Endodermal cell (in vitro differentiated cells): ENCODE results near the gene KRT12. TPM values are rescaled to one million over a fixed set of nuclear protein-coding genes. Genes with fewer than 3 reads are reported as not detected.

Experiments
- DNase-seq: peaks from one replicate; pipeline ENCODE4 v3.0.0-alpha.2; 2017
- H3K27ac ChIP-seq: 2 replicates; pipeline ENCODE4 v1.5.1; 2013; ENCODE audit warnings: mild to moderate bottlenecking, low read depth, low read length, moderate library complexity
- H3K27me3 ChIP-seq: 2 replicates; pipeline ENCODE4 v1.6.1; 2013; ENCODE audit warnings: mild to moderate bottlenecking, low read length, moderate library complexity; ENCODE audit not compliant: insufficient read depth, control insufficient read depth, poor library complexity, severe bottlenecking
- H3K36me3 ChIP-seq: 2 replicates; pipeline ENCODE4 v1.7.0; 2013; ENCODE audit warnings: mild to moderate bottlenecking, low read length, moderate library complexity; ENCODE audit not compliant: control insufficient read depth, insufficient read depth
- H3K4me1 ChIP-seq: one replicate; pipeline ENCODE4 v1.7.0; 2013; ENCODE audit warnings: low read length; ENCODE audit not compliant: control insufficient read depth, insufficient read depth
- H3K4me3 ChIP-seq: 2 replicates; pipeline ENCODE4 v1.5.1; 2013; ENCODE audit warnings: mild to moderate bottlenecking, low read length, moderate library complexity
- H3K9ac ChIP-seq: 2 replicates; pipeline ENCODE4 v1.6.1; 2013; ENCODE audit warnings: mild to moderate bottlenecking, low read length, moderate library complexity; ENCODE audit not compliant: poor library complexity, severe bottlenecking; ENCODE audit errors: extremely low read depth
- H3K9me3 ChIP-seq: 2 replicates; pipeline ENCODE4 v1.6.1; 2013; ENCODE audit warnings: mild to moderate bottlenecking, low read length, moderate library complexity; ENCODE audit not compliant: control insufficient read depth
- H3K27ac Mint-ChIP-seq: 2 replicates; pipeline ENCODE4 v1.8.0; 2020; ENCODE audit warnings: mixed read lengths
- H3K27me3 Mint-ChIP-seq: 2 replicates; pipeline ENCODE4 v1.8.0; 2021; ENCODE audit warnings: mild to moderate bottlenecking, mixed read lengths; ENCODE audit not compliant: insufficient read depth
- H3K36me3 Mint-ChIP-seq: 2 replicates; pipeline ENCODE4 v1.8.0; 2020; ENCODE audit warnings: low read depth, mixed read lengths
- H3K4me1 Mint-ChIP-seq: 2 replicates; pipeline ENCODE4 v1.8.0; 2020; ENCODE audit warnings: mixed read lengths
- H3K4me3 Mint-ChIP-seq: 2 replicates; pipeline ENCODE4 v1.8.0; 2020; ENCODE audit warnings: mild to moderate bottlenecking, moderate library complexity, mixed read lengths
- H3K9me3 Mint-ChIP-seq: 2 replicates; pipeline ENCODE4 v1.8.0; 2020; ENCODE audit warnings: mild to moderate bottlenecking, mixed read lengths
- CTCF ChIP-seq: fragments of 200-600 bp; sonication (generic); conservative IDR thresholded peaks from 2 replicates; pipeline ENCODE4 v1.5.0; 2021; ENCODE audit warnings: antibody characterized with exemption, mild to moderate bottlenecking
- WGBS, 2 experiments: methylation state at CpG; one replicate each; pipeline versions ENCODE4 v1.1.5 to v1.1.7; 2013; ENCODE audit warnings: missing lambda C conversion rate in 2 of 2, mixed read lengths in 1 of 2; ENCODE audit not compliant: insufficient coverage in 1 of 2, insufficient read length in 1 of 2; 5-methylcytosine and 5-hydroxymethylcytosine counted together
- total RNA-seq, 2 donors: library from RNA; stranded (reverse); fragmentation: NEBNext Ultra II Directional in 1 of 2; extraction: Animal tissue kit (Norgen Biotek cat#: 25700) in 1 of 2; gene quantifications; 2 replicates in 1 of 2; 3 replicates in 1 of 2; pipeline ENCODE4 v1.2.1, GENCODE V29; 2021

The KRT12 gene
- total RNA-seq, 2 donors from 2014 or later: not detected

DNA sequence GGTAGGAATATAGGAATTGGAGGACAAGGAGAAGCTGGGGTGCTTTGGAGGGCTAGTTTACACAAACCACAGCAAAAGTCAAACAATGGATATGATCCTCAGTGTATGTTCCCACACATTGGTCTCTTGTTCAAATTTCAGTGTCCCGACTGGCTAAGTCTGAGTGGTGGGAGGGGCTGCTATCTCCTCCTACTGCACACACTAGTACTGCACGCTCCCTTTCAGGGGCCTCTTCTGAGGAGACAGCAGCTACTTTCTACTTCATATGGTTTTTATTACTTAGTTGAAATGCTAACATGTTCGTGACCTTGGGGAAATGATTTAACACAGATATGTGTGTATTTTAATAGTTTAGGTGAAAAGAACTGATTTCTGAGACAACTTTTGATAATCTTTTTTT, 25.8 kb downstream of the KRT12 start:
- H3K27me3 ChIP-seq: peaks cover 87% of the 10 kb centered on the region
- peaks cover 99% of the 10 kb centered on the region for H3K27me3 Mint-ChIP-seq
- H3K27ac Mint-ChIP-seq: no peak overlapping the region

DNA sequence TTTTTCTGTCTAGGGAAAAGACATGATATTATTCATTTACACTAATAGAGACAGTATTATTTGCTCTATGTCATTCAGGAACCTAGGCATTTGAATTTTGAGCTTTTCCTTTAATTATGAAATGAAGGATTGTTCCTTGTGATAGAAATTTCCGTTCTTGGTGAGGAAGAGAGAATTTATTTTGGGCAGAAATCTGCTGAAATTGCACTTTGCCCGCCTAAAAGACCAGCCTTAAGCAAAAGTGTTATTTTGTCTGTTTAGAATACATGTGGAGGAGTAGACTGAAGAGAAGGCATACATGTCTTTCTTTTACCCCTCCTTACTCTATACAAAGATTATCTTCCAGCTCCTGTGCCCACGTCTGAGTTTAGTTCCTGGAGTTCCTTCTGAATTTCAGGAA, 27.8 kb downstream of the KRT12 start:
- peaks cover 3% of the 10 kb centered on the region for H3K36me3 ChIP-seq
- DNase-seq: no peak
- 89 to 92% methylated on average over 2 to 3 of the region's 3 CpGs for WGBS, 2 experiments
- peaks cover 67% of the 10 kb centered on the region for H3K27me3 ChIP-seq
- H3K4me1 ChIP-seq: no peaks in the 10 kb centered on the region
- H3K4me1 Mint-ChIP-seq: peaks cover 8% of the 10 kb centered on the region
- H3K4me3 Mint-ChIP-seq: no peak overlapping the region
- no peak overlapping the region for H3K4me3 ChIP-seq
- H3K27ac Mint-ChIP-seq: no peak overlapping the region
- peaks cover 95% of the 10 kb centered on the region for H3K27me3 Mint-ChIP-seq
- no peak for TF ChIP-seq CTCF
- no peaks in the 10 kb centered on the region for H3K9me3 ChIP-seq
- H3K9ac ChIP-seq: no peak overlapping the region
- H3K36me3 Mint-ChIP-seq: no peaks in the 10 kb centered on the region
- H3K27ac ChIP-seq: no peak overlapping the region
- H3K9me3 Mint-ChIP-seq: no peaks in the 10 kb centered on the region

More for the DNA sequence above, 25.8 kb downstream of the KRT12 start:
- Mint-ChIP-seq H3K9me3 (no peaks in the 10 kb centered on the region), H3K4me3 (no peak overlapping the region), H3K4me1 (peaks cover 8% of the 10 kb centered on the region), H3K36me3 (no peaks in the 10 kb centered on the region)
- Histone ChIP-seq H3K4me3 (no peak overlapping the region), H3K9me3 (no peaks in the 10 kb centered on the region), H3K36me3 (no peaks in the 10 kb centered on the region), H3K27ac (no peak overlapping the region), H3K4me1 (no peaks in the 10 kb centered on the region), H3K9ac (no peak overlapping the region)
- no peak for DNase-seq
- WGBS, 2 experiments: 80 to 100% methylated on average over 1 to 2 of the region's 3 CpGs
- TF ChIP-seq CTCF: no peak

DNA sequence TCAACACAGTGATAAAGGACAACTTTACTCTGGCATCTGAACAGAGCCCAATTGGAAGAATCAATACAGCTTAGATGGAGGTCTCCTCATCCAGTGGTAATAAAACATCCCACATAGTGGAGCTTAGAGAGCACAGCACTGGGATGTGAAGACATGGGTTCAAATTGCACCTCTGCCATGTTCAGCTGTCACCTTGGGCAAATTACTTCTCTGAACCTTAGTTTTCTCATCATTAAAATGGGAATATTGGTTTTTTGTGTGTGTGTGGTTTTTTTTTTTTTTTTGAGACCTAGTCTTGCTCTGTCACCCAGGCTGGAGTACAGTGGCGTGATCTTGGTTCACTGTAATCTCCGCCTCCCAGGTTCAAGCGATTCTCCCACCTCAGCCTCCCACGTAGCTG, 31.0 kb downstream of the KRT12 start:
- H3K9me3 ChIP-seq: no peaks in the 10 kb centered on the region
- H3K36me3 ChIP-seq: peaks cover 3% of the 10 kb centered on the region
- H3K9ac ChIP-seq: no peak overlapping the region
- H3K27ac ChIP-seq: no peak overlapping the region
- peaks cover 94% of the 10 kb centered on the region for H3K27me3 Mint-ChIP-seq
- H3K36me3 Mint-ChIP-seq: no peaks in the 10 kb centered on the region
- H3K4me1 Mint-ChIP-seq: no peaks in the 10 kb centered on the region
- H3K4me1 ChIP-seq: no peaks in the 10 kb centered on the region
- no peaks in the 10 kb centered on the region for H3K9me3 Mint-ChIP-seq
- H3K27me3 ChIP-seq: peaks cover 35% of the 10 kb centered on the region
- 80 to 99% methylated on average over 1 to 4 of the region's 4 CpGs for WGBS, 2 experiments
- TF ChIP-seq CTCF: no peak
- DNase-seq: no peak
- H3K4me3 Mint-ChIP-seq: no peak overlapping the region
- H3K4me3 ChIP-seq: no peak overlapping the region
- H3K27ac Mint-ChIP-seq: no peak overlapping the region
